ENCODE results near the gene RGPD6. TPM values are rescaled to one million over a fixed set of nuclear protein-coding genes. Genes with fewer than 3 reads are reported as not detected.

The RGPD6 gene
- total RNA-seq (2022; extraction: Qiagen RNA extraction; ENCODE audit: low read depth), result 8.6 to 10.7 TPM (median 9.1 TPM) in 5 replicates

GRCh38 chr2:110576763-110577416 lies at the start of gene RGPD6:
TSS of gene RGPD6 (minus strand) at chr2:110577222. CDS start at chr2:110577024, 198 bp downstream.

GRCh38 chr2:110472171-110473058 lies 104.6 kb downstream of the RGPD6 start, which contains the start of gene LIMS4:
TSS of gene LIMS4 (minus strand) at chr2:110472816. CDS start at chr2:110472778, 38 bp downstream.

Other genes starting within 250 kb of the RGPD6 start
- 0.56 to 0.88 TPM (median 0.74 TPM) in 5 replicates for gene LIMS4, start 104.4 kb downstream of the RGPD6 start, total RNA-seq (2022; extraction: Qiagen RNA extraction; ENCODE audit: low read depth)
- gene BUB1, start 100.8 kb upstream of the RGPD6 start, total RNA-seq (2022; extraction: Qiagen RNA extraction; ENCODE audit: low read depth), result 40.1 to 50.0 TPM (median 46.1 TPM) in 5 replicates
- gene ACOXL, start 155.4 kb upstream of the RGPD6 start, total RNA-seq (2022; extraction: Qiagen RNA extraction; ENCODE audit: low read depth), result 0.02 TPM in 1 of 5 replicates, not detected in the others